PC-3 (cell line): ENCODE data around the gene MAP1B. TPM values are rescaled to one million over a fixed set of nuclear protein-coding genes. Genes with fewer than 3 reads are reported as not detected.

Experiments
- ATAC-seq: fragments of 200-7000 bp; cut with Tn5 transposase; 2 replicates; pipeline ENCODE4 v1.9.1; 2020; ENCODE audit warnings: mild to moderate bottlenecking, moderate library complexity
- BruUV-seq: library from RNA; stranded (reverse); fragments of 400-500 nt; replicated peaks from 2 replicates; lab custom pipeline; 2021; lab: Mats Ljungman, UMichigan
- CTCF ChIA-PET: fragments of 300-600 bp; sonication (Branson Sonifier 250); formaldehyde crosslinking; loops from one replicate; lab custom pipeline; 2022; ENCODE audit warnings: antibody characterized with exemption; lab: Charles Lee
- POLR2A ChIA-PET: fragments of 300-600 bp; sonication (Branson Sonifier 250); formaldehyde crosslinking; loops from one replicate; lab custom pipeline; 2022; ENCODE audit warnings: antibody characterized with exemption; ENCODE audit not compliant: unreplicated experiment; lab: Charles Lee
- DNase-seq: peaks from one replicate; pipeline ENCODE4 v3.0.0-alpha.2; 2015
- H2AFZ ChIP-seq: fragments of 300-600 bp; sonication (generic); 2 replicates; pipeline ENCODE4 v1.6.0; 2016; ENCODE audit warnings: antibody characterized with exemption, low read length
- H3F3A ChIP-seq: fragments of 300-600 bp; sonication (generic); one replicate; pipeline ENCODE4 v1.6.0; 2017; ENCODE audit warnings: antibody characterized with exemption, low read length, control low read depth, mild to moderate bottlenecking; ENCODE audit not compliant: unreplicated experiment
- H3K27ac ChIP-seq: fragments of 300-600 bp; sonication (generic); 2 replicates; pipeline ENCODE4 v1.5.1; 2016; ENCODE audit warnings: mild to moderate bottlenecking, low read length
- H3K27me3 ChIP-seq: fragments of 300-600 bp; sonication (generic); 2 replicates; pipeline ENCODE4 v1.6.1; 2016; ENCODE audit warnings: low read length, mixed read lengths
- H3K36me3 ChIP-seq: fragments of 300-600 bp; sonication (generic); 2 replicates; pipeline ENCODE4 v1.6.1; 2016; ENCODE audit warnings: low read depth, mixed run types, low read length, mixed read lengths
- H3K4me1 ChIP-seq: fragments of 300-600 bp; sonication (generic); 2 replicates; pipeline ENCODE4 v1.5.1; 2016; ENCODE audit warnings: low read length; ENCODE audit not compliant: insufficient read depth
- H3K4me2 ChIP-seq: fragments of 300-600 bp; sonication (generic); 2 replicates; pipeline ENCODE4 v1.6.0; 2016; ENCODE audit warnings: low read length
- H3K4me3 ChIP-seq: fragments of 300-600 bp; sonication (generic); 2 replicates; pipeline ENCODE4 v1.5.1; 2016; ENCODE audit warnings: mild to moderate bottlenecking, low read length, mixed read lengths
- H3K79me2 ChIP-seq: fragments of 300-600 bp; sonication (generic); 2 replicates; pipeline ENCODE4 v1.6.1; 2017; ENCODE audit warnings: low read length, mixed read lengths
- H3K9ac ChIP-seq: fragments of 300-600 bp; sonication (generic); 2 replicates; pipeline ENCODE4 v1.6.0; 2016; ENCODE audit warnings: mild to moderate bottlenecking, low read length
- H3K9me2 ChIP-seq: fragments of 300-600 bp; sonication (generic); replicated peaks from 2 replicates; pipeline ENCODE4 v1.6.1; 2016; ENCODE audit warnings: mixed run types, low read length, mixed read lengths
- H3K9me3 ChIP-seq: fragments of 300-600 bp; sonication (generic); 2 replicates; pipeline ENCODE4 v1.6.1; 2016; ENCODE audit warnings: low read length, mixed read lengths
- H4K20me1 ChIP-seq: fragments of 300-600 bp; sonication (generic); 2 replicates; pipeline ENCODE4 v1.6.1; 2016; ENCODE audit warnings: low read length, mixed read lengths
- EZH2 ChIP-seq: fragments of 300-600 bp; sonication (generic); IDR thresholded peaks from one replicate; pipeline ENCODE4 v1.6.1; 2017; ENCODE audit warnings: antibody characterized with exemption, mild to moderate bottlenecking, low read length; ENCODE audit not compliant: unreplicated experiment
- EZH2phosphoT487 ChIP-seq: fragments of 300-600 bp; sonication (generic); IDR thresholded peaks from 2 replicates; pipeline ENCODE4 v1.6.1; 2018; ENCODE audit warnings: mild to moderate bottlenecking, antibody characterized with exemption, low read length, borderline replicate concordance
- intact Hi-C: fragments of 100-400 bp; cut with micrococcal nuclease; formaldehyde crosslinking; loops from 2 replicates; pipeline ENCODE4 v1.9.0; 2023
- total RNA-seq: library from RNA; depleted of rRNA; stranded (reverse); fragments of >200 nt; gene quantifications from 2 replicates; pipeline ENCODE4 v1.2.3, GENCODE V29; 2014
- TF ChIP-seq, protein P1 (sequence below): fragments of 300-600 bp; sonication (generic); conservative IDR thresholded peaks from 2 replicates; pipeline ENCODE4 v1.5.1; 2017; ENCODE audit warnings: antibody characterized with exemption, low read depth, mild to moderate bottlenecking, low read length

The MAP1B gene
- total RNA-seq, 1 experiment from 2014 or later, result 12.8 TPM

DNA sequence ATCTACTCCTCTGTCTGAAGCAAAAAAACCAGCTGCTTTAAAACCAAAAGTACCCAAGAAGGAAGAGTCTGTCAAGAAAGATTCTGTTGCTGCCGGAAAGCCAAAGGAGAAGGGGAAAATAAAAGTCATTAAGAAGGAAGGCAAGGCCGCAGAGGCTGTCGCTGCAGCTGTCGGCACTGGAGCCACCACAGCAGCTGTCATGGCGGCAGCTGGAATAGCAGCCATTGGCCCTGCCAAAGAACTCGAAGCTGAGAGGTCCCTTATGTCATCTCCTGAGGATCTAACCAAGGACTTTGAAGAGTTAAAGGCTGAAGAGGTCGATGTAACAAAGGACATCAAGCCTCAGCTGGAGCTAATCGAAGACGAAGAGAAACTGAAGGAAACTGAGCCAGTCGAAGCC lies 88.3 kb downstream of the MAP1B start:
- Histone ChIP-seq H3K27me3 (no peaks in the 10 kb centered on the region), H3K4me3 (no peak overlapping the region), H3K27ac (no peak overlapping the region), H3K4me2 (no peak overlapping the region), H2AFZ (no peak overlapping the region), H3K4me1 (no peaks in the 10 kb centered on the region), H3F3A (no peaks in the 10 kb centered on the region), H3K36me3 (peaks cover 9% of the 10 kb centered on the region; the same call in 1 of the 2 replicates), H3K9ac (no peak overlapping the region), H3K79me2 (no peaks in the 10 kb centered on the region), H3K9me2 (no peaks in the 10 kb centered on the region), H3K9me3 (no peaks in the 10 kb centered on the region), H4K20me1 (no peaks in the 10 kb centered on the region)
- DNase-seq, result no peak
- TF ChIP-seq, protein P1, sequence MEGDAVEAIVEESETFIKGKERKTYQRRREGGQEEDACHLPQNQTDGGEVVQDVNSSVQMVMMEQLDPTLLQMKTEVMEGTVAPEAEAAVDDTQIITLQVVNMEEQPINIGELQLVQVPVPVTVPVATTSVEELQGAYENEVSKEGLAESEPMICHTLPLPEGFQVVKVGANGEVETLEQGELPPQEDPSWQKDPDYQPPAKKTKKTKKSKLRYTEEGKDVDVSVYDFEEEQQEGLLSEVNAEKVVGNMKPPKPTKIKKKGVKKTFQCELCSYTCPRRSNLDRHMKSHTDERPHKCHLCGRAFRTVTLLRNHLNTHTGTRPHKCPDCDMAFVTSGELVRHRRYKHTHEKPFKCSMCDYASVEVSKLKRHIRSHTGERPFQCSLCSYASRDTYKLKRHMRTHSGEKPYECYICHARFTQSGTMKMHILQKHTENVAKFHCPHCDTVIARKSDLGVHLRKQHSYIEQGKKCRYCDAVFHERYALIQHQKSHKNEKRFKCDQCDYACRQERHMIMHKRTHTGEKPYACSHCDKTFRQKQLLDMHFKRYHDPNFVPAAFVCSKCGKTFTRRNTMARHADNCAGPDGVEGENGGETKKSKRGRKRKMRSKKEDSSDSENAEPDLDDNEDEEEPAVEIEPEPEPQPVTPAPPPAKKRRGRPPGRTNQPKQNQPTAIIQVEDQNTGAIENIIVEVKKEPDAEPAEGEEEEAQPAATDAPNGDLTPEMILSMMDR, result no peak
- no peak for TF ChIP-seq EZH2
- no peak for ATAC-seq
- POLR2A ChIA-PET, result no interaction called here
- CTCF ChIA-PET, result no interaction called here
- TSS peak; percentile 17 for BruUV-seq
- intact Hi-C loops, result no loop called here

DNA sequence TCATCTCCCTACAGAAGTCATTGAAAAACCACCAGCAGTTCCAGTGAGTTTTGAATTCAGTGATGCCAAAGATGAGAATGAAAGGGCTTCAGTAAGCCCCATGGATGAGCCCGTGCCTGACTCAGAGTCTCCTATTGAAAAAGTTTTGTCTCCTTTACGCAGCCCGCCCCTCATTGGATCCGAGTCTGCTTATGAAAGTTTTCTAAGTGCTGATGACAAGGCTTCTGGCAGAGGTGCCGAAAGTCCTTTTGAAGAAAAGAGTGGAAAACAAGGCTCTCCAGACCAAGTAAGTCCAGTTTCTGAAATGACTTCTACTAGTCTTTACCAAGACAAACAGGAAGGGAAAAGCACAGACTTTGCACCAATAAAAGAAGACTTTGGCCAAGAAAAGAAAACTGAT lies 90.1 kb downstream of the MAP1B start:
- H3K27ac ChIP-seq, result no peak overlapping the region
- no peaks in the 10 kb centered on the region for H3K79me2 ChIP-seq
- no peak overlapping the region for H3K4me3 ChIP-seq
- no peaks in the 10 kb centered on the region for H4K20me1 ChIP-seq
- no TSS peak for BruUV-seq
- no peaks in the 10 kb centered on the region for H3K27me3 ChIP-seq
- H3K4me1 ChIP-seq, result no peaks in the 10 kb centered on the region
- H3K9me2 ChIP-seq, result no peaks in the 10 kb centered on the region
- no peak overlapping the region for H3K4me2 ChIP-seq
- intact Hi-C loops, result no loop called here
- no peaks in the 10 kb centered on the region for H3F3A ChIP-seq
- ChIA-PET CTCF (no interaction called here), POLR2A (no interaction called here)
- peaks cover 9% of the 10 kb centered on the region; the same call in 1 of the 2 replicates for H3K36me3 ChIP-seq
- DNase-seq (no peak), ATAC-seq (no peak)
- H3K9ac ChIP-seq, result no peak overlapping the region
- H3K9me3 ChIP-seq, result no peaks in the 10 kb centered on the region
- TF ChIP-seq EZH2phosphoT487 (no peak), EZH2 (no peak)
- TF ChIP-seq, protein P1, result no peak
- H2AFZ ChIP-seq, result no peak overlapping the region

DNA sequence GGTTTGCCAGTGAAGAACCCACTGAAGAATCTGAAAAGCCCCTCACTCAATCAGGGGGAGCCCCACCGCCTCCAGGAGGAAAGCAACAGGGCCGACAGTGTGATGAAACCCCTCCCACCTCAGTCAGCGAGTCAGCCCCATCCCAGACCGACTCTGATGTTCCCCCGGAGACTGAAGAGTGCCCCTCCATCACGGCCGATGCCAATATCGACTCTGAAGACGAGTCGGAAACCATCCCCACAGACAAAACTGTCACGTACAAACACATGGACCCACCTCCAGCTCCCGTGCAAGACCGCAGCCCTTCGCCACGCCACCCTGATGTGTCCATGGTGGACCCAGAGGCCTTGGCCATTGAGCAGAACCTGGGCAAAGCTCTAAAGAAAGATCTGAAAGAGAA lies 92.4 kb downstream of the MAP1B start:
- Histone ChIP-seq H3K4me2 (no peak overlapping the region), H3K4me1 (no peaks in the 10 kb centered on the region), H3K9ac (no peak overlapping the region), H4K20me1 (no peaks in the 10 kb centered on the region), H3K27me3 (no peaks in the 10 kb centered on the region), H3K4me3 (no peak overlapping the region), H3K9me2 (no peaks in the 10 kb centered on the region), H3F3A (no peaks in the 10 kb centered on the region), H3K79me2 (no peaks in the 10 kb centered on the region), H2AFZ (no peak overlapping the region), H3K9me3 (no peaks in the 10 kb centered on the region), H3K36me3 (peaks cover 5% of the 10 kb centered on the region; the same call in 1 of the 2 replicates), H3K27ac (no peak overlapping the region)
- DNase-seq, result no peak
- CTCF ChIA-PET, result no interaction called here
- BruUV-seq, result no TSS peak
- no peak for TF ChIP-seq EZH2phosphoT487
- TF ChIP-seq EZH2, result no peak
- POLR2A ChIA-PET, result no interaction called here
- intact Hi-C loops, result no loop called here
- ATAC-seq, result no peak
